Retina (tissue), 1 donor: ENCODE measurements around the gene DGKD.

ENCODE experiments used
- DNase-seq: peaks from one replicate; pipeline ENCODE4 v3.0.0-alpha.2; 2016

The DGKD gene

GRCh38 chr2:233414273-233414654 lies 60.0 kb downstream of the DGKD start:
- DNase-seq, result no peak

DNA sequence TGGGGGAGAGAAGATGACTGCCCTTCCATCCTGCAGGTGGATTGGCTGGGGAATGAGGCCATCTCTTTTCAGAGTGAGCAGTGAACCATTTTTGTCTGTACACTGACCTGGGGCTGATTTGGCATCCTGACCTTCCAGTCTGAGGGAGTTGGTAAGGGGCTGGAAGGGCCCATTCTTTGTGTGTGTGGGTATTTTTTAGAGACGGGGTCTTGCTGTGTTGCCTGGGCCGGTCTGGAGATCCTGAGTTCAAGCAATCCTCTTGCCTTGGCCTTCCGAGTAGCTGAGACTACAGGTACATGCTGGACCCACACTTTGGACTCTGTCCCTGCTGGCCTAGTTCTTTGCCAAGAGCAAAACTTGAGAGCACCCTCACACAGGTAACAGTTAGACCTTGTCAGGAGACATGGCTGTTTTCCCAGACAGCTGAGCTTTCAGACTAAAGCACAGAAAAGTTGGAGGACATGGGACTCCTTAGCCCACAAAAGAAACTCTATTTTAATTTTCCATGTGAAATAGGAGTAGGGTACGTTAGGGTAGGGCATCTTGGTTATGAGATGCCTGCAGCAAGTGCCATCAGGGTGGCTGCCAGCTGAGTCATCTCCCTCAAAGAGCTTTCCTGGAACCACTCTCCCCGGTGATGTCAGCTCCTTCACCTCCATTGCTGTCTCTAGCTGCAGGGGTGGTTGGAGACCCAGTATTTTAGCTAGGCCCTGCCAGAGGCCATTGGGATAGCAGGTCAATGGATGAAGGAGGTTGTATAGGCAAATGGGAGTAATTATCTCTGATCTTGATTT lies 60.7 kb downstream of the DGKD start:
- DNase-seq, result no peak

DNA sequence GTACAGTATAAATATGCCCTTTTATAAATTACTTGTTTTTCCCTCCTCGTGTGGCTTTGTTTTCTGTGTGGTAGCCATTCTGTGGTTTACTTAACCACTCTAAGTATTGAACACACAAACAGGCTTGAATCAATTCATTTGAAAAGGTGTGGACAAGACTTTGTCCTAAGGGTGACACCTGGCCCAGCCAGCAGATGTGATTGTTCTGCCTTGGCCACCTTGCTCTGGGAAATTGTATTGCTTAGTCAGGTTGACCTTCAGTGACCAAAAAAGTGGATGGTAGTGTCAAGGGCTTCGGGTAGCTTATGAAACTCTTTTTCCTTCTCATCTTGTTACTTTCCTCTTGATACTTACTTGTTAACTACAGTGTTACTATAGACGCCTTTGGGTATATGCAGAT lies 61.9 kb downstream of the DGKD start:
- no peak for DNase-seq

- DNase-seq, result no peak
Observed at GRCh38 chr2:233416706-233417105, 62.4 kb downstream of the DGKD start.

DNA sequence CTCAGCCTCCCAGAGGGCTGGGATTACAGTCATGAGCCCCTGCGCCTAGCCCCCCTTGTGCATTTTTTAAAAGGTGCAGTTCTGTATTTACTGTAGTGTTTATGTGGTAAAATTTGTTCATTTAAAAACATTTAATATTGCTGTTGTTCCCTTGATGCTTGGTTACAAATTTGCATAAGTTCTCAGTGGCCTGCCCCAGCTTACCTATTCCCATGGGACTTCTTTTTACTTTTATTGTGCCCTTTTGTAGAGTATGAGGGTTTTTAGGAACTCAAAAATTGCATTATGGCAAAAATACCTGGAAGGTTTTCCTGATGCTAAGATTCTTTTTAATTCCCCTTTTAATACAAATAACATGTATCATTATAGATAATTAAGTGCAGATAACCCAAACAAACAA lies 63.0 kb downstream of the DGKD start:
- DNase-seq, result no peak

DNA sequence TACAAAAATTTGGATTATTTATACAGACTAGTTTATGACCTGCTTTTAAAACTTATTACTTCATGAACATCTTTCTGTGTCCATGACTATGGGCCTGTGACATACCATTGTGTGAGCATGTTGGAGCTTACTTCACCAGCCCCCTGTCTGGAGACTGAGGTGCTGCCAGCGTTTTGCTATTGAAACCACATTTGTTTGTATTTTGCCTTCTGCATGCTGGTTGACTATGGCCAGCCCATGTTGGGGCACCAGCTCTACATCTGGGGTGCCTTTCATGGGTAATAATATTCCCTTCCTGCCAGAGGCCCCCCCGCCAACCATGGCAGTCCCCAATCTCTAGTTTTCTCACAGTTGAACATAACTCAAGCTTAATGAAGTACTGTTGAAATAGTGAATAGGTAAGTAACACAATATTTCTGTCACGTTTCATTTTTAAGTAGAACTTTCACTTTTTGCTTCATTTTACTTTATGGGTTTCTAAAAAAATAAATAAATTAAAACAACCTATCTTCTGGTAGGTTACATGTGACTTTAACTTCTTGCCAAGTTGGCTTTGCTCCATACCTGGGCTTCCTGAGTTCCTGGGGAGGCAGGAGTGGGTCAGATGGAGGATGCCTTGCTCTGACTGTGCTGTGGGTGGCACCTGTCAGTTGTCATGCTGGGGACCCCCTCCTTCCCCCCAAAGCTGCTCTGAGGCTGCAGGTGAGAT lies 63.9 kb downstream of the DGKD start:
- DNase-seq, result no peak

DNA sequence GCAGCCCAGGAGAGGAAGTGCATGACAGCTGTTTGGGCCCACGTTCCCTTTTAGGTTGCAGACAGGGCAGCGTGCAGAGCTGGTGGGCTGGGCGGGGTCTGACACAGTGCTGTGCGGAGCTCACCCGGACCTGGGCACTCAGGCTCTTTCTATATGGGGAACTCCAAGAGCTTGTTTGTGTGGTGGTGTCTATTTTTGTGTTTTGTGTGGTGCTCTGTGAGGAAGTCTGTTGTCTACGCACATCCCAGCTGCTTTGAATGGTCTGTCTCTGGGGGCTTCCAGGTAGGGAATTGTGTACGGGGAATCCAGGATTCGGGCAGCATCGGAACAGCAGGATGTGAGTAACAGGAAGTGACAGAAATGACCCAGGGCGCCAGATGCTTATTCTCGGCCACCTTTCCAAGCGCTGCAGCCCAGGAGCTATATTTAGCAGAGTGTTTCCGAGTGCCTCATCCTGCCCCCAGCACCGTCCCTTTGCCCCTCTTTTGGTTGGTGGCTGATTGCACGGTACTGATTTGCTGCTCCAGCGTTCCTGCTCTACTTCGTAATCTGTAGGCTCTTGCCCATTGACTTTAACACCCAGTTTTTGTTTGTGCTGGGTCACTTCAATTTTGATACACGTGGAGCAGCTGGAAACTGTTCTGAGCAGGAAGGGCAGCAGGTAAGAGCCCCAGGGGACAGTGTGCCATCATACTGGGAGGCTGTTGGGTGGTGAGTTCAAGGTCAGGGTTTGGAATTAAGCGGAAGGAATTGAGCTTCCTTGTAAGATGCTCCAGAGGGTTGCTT lies 64.7 kb downstream of the DGKD start:
- DNase-seq, result no peak

- no peak for DNase-seq
Observed at GRCh38 chr2:233419602-233420391, 65.5 kb downstream of the DGKD start.

GRCh38 chr2:233421091-233421816 lies 67.0 kb downstream of the DGKD start:
- DNase-seq, result no peak

- DNase-seq, result no peak
Observed at GRCh38 chr2:233422050-233422639, 67.9 kb downstream of the DGKD start.

DNA sequence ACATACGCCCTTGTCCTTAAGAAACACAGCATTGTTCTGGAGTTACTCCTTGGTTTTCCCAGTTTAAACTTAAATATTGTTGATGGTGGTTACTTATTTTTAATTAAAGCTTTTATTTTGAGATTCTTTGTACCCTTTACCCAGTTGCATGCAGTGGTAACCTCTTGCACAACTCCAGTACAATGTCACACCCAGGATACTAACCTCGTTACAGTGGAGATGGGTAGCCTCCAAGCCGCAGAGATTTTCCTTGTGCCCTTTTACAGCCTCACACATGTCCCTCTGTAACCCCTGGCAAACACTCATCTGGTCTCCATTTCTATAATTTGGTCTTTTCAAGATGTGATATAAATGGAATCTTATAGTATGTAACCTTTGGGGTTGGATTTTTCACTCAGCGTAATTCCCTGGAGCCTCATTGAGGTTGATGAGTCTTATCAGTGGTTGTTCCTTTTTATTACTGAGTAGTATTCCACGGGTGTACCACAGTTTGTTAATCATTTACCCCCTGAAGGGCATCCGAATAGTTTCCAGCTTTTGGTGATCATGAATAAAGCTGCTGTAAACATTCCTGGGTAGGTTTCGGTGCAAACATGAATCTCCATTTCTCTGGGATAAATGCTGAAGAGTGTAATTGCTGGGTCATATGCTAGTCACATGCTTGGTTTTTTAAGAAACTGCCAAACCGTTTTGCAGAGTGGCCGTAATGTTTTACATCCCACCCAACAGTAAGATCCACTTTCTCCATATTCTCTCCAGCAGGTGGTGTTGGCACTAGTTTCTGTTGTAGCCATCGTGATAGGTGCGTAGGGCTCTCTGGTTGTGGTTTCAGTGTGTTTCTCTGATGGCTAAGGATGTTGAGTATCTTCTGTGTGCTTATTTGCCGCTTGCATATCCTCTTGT lies 68.6 kb downstream of the DGKD start:
- DNase-seq, result no peak

DNA sequence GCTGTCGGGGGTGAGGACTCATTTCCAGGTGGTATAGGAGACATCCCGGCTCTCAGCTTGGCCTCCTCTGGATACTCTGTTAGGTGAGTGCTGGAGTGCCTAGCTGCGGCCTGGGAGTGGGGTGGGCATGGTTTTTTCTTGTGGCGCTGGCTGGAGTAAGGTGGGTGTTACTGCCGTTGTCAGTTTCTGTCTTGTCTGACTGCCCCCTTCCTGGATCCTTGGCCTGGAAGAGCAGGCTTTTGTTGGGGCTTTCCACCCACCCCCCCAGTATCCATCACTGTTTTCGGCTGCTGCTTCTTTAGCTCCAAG lies 69.2 kb downstream of the DGKD start:
- no peak for DNase-seq

DNA sequence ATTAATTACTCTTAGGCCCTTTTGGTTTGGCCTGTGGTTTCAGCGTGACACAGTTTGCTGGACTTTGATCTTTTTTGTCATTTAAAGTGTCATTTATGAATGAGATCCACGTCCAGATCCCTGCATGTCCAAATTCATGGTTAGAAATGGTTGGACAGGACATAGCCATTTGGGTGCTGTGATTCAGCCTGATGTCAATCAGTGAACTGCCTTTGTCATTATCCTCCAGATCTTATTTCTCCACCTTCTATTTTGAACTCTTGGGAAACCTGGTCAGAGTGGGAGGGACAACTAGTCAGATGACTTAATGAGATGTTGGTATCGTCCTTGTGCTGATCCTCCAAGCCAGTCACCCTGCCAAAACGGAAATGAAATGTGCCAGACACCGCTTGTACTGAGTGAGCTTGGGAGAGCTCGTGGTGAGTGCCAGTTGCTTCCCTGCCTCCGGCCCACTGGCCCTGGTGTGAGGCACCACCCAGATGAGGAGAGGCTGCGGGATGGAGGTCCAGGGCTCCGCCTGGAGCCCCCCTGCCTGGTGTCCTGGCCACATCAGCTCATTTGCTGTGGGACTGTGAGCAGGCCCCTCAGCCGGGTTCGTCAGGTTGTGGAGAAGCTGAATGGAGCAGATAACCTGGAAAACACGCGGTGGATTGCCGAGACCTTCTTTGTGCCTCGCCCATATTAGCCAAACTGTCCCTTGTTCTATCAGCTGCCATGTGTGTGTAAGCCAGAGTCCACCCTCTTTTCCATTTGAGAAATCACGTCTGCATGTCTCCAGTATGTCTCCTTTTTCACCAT lies 70.1 kb downstream of the DGKD start:
- DNase-seq, result no peak

DNA sequence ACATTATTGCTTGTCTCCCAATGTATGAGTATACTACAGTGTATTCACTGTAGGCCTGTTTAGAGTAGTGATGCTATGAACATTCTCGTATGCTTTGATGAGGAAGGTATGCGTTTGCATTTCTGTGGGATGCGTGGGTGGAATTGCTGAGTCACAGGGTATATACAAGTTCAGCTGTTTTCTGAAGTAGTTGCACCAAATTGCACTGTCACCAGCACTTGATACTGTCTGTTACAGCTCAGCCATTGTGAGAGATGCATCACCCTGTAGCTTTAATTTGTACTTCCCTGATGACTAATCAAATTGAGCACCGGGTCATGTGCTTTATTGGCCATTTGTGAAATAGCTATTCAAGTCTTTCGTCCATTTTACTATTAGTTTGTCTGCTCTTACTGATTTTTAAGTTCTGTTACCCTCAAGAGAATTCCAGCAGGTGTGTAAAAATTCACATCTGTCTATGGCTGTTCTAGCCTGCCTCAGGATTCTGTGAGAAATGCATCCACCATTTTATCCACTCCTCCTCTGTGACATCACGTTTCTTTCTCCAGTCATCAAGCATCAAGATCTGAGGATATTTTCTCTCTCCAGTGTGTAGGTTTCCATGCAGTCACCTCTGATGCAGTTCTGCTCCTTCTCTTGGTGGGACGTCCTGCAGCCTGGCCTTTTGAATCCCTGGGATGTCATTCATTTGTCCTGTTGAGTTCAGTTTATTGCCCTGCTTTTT lies 72.5 kb downstream of the DGKD start:
- DNase-seq, result no peak

GRCh38 chr2:233428008-233428407 lies 73.7 kb downstream of the DGKD start:
- no peak for DNase-seq

DNA sequence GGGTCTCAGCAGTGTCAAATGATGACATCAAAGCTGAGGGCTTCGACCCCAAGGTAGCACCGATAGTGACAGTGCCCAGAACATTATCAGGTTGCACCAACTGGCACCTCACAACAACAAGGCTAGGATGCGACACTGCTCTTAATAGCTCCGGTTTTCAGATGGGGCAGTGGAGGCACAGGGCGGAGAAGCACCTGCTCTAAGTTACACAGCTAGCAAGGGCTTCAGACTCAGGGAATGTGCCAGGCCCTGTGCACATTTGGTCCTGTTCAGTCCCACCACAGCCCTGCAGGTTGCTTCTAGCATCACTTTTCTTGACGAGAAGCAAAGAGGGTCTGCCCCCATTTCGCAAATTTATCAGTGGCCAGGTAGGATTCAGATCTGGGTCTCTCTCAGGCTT lies 74.1 kb downstream of the DGKD start:
- DNase-seq, result no peak

GRCh38 chr2:233429175-233429897 lies 75.0 kb downstream of the DGKD start:
- peak; percentile 41 for DNase-seq

GRCh38 chr2:233430081-233430480 lies 75.8 kb downstream of the DGKD start:
- no peak for DNase-seq

DNA sequence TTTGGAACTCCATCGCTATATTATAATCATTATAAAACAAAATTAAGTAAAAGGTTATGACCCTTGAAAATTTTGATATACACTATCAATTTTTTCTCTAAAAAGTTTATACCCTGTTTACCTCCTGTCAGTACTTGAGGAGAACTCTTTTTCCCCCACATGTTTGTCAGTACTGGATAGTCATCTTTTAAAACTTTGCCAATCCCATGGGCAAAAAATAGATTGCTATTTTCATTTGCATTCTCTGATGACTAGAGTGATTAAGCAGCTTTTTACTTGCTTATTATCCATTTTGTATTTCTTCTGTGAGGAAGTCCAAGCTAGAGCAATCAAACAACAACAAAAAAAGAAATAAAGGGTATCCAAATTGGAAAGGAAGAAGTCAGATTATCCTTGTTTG lies 76.4 kb downstream of the DGKD start:
- DNase-seq, result no peak
